ENCODE measurements around the gene FAM78A. TPM values are rescaled to one million over a fixed set of nuclear protein-coding genes. Genes with fewer than 3 reads are reported as not detected.

The FAM78A gene
- total and polyA plus RNA-seq, 2 of the 8 experiments (the other 6 are each of a cell fraction or from before 2014, with no cell fraction given), result 3.1 TPM

DNA sequence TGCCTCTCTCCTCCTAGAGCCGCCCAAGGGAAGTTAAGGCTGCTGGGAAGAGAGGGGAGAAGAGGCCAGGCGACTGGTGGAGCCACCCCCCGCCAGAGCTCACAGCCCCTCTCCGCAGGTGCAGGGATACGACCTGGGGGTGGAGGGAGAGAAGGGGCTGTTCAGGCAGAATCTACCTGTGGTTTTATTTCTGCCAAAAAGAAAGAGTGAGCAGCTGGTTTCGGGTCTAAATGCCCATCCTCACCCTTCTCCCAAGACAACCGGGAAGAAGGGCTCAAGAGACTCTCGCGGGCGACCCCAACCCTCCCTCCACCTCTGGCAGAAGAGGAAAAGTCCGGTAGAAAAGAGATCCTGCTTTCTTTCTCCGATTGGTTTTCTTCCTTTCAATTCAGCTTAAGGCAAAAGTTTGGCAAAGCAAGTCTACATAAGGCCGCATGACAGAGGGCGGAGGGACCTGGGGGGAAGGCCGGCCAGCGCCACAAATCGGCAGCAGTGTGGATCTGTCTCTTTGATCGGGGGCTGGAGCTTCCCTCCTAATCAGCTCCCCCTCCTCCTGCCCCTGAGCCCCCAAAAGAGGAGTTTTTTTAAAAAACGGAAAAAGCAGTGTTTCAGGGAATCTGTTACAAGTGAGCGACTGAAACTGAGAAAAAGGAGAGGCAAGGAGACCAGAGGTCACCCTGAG is 16.3 kb downstream of the FAM78A start (continued):
- no peak for TF ChIP-seq RFX5 (IDR thresholded peaks at IDR 0.05; ENCODE audit: borderline replicate concordance, low read depth, low read length)

Measured in H1 (cell line).